ENCODE measurements around the gene DLGAP1.
"Not testable (repeated sequence)": the region's sequence is repeated elsewhere in the genome, so short reads cannot be mapped to it uniquely, and the experiment has no call there.

Gene DLGAP1

DNA sequence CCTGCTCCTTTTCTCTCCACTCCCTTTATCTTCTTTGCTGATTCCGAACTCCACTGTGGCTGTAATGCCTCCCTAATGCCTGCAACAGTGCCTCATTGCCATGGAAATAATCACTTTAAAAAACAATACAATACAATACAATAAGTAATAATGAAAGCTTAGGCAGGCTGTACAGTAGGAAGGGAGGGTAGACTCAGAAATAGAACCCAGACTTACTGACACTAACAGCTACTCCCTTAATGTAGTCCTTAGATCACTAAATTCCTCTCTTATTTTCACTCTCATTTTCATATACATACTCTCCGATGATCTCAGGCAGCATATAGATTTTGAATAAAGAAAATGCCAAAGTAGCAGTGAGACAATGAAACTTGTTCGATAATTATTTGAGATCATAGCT lies 70.2 kb downstream of the DLGAP1 start:
- DNase-seq = no peak

DNA sequence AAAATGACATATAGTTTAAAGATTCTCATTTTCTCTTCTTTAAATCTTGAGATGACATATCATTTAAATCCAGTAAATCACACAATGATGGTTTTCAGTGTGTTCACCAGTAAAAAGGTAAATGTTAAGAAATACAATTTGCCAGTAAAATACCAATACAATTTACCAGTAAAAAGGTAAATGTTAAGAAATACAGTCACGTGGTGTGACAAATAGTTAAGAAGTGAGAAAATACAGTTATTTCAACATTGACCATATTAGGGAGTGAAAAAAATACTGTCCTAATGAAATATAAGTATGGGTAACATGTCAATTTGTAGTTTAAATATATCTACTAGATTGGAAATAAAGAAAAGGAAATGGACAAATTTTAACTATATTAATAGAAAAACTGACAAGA lies 80.5 kb downstream of the DLGAP1 start:
- no peak for DNase-seq

DNA sequence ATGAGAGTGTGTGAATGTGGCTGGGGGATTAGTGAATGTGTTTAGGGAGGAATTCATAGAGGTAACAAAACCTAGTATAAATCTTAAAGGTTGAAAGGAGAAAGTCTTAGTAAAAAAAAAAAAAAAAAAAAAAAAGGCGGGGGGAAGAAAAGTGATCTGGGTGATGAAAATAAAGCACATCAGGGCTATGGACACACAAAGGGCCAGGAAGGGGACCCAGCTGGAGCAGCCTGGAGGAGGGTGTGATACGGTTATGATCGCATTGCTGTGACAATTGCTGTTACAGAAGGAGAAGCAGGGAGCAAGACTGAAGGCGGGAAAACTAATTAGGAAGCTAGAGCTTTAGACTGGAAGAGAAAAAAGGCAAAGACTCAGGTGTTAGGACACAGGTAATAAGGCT lies 85.4 kb downstream of the DLGAP1 start:
- no peak for DNase-seq

DNA sequence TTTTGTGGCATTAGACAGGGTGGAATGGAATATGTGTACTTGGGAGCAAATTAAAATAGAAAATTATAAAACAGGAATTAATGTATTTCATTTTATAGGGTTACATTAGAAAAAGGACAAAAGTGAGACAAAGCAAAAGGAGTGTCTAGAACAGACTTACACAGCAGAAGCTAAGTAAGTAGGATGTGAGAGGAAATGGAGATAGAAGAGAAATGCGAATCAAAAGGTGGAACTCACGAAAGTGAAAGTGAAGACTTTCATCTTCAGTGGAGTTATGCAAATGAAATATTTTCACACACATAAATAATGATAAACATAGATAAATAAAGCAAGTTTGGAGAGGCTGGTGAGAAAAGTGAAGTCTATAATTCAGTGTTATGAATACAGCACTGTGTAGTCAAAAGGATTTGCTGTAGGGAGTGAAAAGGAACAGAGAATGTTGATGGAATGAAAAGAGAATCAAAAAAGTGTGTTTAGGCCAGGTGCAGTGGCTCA lies 94.8 kb downstream of the DLGAP1 start:
- DNase-seq = no peak

DNA sequence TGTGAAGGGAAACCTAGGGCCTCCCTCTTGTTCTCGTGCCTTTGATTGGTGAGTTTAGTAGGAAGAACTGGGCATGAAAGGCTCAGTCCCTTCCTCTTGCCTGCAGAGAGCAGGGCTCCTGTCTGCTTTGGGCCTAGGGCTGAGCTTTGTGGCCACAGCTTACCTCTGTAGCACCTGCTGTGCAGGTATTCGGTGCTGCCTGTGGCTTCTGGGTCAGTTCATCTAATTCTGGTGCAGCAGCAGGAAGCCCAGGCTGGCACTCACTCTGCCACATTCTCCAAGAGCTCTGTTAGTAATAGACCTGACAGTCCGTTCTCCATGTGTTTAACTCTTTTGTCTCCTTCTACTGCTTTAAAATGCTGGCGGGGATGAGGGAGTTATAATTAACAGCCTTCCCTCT lies 96.5 kb downstream of the DLGAP1 start:
- DNase-seq = no peak

DNA sequence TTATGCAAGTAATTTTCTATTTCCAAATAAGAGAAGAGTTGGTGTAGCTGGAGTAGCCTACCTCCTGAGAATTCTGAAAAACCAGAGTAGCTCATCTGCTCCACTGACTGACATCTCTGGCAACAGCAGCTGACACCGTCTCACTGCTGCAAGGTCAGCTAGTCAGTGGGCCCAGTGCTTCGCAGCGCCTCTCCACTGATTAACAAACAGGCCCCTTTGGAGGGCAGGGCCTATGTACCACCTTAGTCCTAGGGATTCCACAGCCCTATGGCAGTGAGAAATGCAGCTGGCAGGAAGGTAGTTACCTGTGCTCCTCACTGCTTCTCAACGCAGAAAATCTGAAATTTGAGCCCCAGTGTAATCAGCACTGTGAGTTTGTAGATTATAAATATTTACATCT lies 97.5 kb downstream of the DLGAP1 start:
- no peak for DNase-seq

DNA sequence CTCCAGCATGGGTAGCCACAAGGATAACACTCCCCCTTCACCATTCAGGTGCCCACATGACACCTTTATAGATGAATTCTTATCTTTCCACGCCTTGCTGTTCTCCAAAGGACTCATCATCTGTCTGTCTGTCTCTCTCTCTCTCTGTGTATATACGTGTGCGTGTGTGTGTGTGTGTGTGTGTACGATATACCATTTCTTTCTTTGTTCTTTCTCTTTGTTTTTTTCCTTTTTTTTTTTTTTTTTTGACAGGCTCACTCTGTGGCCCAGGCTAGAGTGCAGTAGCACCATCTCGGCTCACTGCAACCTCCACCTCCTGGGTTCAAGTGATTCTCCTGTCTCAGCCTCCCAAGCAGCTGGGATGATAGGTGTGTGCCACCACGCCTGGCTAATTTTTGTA lies 98.2 kb downstream of the DLGAP1 start:
- no peak for DNase-seq

DNA sequence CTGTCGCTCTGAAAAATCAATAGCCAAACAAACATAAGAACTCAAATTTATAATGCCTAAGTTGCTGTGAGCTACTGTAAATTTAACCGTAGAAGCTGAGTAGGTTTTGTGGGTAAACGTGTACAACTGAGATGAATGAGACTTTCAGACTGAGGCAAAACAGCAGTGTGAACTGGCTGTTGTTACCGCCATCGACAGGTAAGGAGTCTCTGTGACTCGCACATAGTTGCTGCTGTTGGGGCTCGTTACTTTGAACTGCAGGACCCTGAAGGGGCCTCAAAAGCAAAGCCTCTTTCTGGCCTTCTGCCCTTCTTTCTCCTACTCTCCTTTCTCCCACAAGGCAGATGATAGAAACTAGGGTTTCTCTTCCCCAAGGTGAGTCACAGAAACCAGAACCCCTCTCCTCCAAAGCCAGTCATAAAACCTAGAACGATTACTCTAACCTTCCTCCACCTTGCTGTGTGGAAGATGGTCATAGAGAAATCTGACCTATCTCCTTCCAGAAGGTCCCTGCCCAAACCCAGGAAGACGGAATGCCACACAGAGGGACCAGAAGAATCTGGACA lies 101.2 kb downstream of the DLGAP1 start:
- no peak for DNase-seq

DNA sequence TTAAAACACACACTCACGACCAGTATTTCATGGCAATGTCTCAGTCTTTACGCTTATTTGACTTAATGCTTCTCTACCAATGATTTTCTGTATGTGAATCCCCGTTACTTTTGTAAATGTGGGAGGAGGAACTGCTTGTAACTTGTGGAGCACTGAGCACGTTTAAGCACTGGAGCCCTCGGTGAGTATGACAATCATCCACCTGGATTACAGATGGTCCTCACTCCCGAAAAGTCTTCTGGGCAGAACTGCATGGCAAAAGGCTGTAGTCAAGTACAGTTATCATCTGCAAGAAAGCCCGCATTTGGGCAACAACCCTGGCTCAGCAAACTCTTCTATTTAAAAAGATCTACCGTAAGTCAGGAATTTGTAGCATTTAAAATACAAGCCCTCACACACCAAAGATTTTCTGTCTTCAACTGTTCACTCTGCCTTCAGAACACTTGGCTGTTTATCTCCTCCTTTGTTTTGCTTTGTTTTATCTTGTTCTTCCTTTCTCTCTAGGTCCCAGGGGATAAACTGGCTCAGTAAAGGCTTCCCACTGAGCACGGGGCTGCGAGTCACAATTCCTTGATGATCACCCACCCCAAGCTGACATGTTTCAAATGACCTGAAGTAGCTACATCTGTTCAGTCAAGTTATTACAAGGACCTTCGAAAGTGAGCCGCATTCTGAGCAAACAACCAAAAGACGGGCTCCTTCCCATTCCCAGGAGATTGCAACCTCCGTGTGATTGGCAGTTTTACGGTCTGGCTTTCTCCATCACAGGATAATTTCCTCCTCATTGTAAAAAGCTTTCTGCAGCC lies 102.2 kb downstream of the DLGAP1 start:
- DNase-seq = no peak

DNA sequence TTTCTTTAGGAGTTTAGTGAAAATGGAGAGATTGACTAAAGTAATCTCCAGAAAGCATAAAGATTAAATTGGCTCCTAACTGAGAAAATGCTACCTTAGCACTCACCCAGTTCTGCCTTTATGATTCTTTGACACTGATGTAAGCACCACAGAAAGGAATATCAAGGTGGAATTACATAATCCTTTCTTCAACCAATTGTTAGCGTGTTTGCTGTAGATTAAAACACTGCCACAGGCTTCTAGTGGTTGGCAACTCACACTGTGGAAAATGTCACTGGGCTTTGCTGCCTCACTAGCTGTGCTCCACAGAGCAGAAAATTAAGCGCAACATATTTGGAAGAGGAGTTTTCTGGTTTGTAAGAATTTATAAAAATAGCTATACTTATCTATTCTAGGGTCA lies 104.1 kb downstream of the DLGAP1 start:
- DNase-seq = no peak

DNA sequence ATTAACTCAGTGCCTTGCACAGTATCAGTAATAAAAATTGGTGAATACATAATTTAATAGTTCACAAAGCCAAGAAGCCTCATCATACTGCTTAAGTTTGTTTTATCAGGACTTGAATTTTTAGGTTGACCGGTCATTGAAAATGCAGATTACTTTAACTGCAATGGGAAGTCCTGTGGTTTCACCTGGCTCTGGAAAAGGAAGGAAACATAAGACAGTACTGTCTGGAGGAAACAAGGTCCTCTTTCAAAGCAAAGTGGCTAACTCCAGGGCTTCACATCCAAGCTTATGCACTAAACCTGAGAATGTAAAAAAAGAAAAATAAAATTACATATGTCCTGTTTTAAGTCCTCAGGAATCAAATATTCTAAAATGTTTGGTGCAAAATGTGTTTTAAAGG lies 119.7 kb downstream of the DLGAP1 start:
- DNase-seq = no peak

DNA sequence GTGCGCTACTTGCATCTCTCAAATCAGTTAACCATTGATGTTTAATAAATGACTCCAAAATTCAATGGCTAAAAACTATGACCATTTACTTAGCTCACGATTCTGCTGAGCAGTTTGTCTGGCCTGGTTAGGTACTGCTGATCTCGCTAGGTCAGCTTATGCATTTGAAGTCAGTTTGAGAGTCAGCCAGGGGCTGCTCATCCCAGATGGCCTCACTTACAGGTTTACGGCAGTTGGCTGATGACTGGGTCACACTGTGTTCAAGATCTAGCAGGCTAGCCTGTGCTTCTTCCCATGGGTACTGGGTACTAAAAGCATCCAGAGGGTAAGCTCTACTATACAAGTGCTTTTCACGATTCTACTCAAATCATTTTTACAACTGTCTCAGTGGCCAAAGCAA lies 122.1 kb downstream of the DLGAP1 start:
- no peak for DNase-seq

DNA sequence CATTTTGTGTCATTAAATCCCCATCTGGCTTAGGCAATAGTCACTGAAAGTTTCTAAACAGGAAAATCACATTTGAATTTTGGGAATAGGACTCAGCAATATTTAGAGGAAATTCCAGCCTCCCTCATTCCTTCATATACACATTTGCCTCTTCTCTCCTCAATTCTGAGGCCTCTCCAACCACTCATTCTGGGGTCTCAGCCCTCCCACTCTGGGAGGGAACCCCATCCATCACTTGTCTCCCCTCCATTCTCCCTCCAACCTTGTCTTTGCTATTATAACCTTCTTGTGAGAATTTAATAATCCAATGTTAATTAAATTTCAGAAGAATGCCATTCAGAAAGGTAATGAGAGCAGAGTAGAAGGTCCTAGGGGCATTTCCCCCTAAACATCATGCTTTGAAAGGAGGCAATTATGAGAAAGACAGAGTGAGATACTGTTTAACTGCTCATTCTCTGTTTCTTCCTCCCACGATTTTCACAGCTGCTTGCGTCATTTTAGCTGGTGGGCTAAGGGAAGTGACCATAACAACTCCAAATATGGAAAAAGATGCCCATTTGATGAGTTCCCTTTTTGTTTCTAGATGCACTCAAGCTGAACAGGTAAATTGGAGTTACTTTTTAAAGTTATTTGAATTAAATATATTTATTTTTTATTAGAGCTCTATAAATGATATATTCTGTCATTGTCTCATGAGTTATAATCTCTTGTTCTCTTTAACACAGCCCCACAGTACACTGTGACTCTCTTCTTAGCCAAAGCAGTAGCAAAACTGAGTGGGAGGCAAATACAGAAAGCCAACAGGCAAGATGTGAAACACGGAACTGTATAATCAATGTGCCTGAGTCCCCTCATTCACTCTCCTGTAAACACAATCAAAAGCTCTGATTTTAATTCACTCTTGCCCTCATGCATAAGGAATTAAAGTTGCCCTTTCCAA lies 135.1 kb downstream of the DLGAP1 start:
- no peak for DNase-seq

DNA sequence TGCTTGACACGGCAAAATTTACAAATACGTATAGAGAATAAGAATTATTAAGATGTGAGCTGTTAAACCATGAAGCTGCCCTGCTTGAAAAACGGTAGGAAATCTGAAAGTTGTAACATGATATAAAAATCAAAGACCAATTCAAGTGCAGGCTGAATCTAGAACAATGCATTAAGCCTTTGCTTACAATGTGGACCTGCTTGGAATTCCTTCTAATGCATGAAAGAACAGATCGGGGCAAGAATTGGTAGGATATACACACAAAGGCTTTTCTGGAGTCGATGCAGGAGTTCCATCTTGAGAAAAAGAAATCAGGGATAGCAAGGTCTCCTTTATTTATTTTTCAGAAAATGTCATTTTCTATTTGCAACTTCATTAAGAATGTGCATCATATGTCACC lies 136.8 kb downstream of the DLGAP1 start:
- DNase-seq = no peak

DNA sequence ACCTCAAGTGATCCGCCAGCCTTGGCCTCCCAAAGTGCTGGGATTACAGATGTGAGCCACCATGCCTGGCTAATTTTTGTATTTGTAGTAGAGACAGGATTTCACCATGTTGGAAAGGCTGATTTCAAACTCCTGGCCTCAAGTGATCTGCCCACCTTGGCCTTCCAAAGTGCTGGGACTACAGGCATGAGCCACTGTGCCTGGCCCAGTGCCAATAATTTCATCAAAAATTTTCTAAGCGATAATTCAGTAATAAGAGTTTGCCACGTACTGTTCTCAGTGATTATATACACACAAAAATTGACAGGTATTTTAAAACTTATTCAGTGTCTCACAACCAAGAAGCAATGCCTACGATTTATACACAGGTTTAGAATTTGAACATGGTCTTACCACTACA lies 143.2 kb downstream of the DLGAP1 start:
- DNase-seq = not testable (repeated sequence)

DNA sequence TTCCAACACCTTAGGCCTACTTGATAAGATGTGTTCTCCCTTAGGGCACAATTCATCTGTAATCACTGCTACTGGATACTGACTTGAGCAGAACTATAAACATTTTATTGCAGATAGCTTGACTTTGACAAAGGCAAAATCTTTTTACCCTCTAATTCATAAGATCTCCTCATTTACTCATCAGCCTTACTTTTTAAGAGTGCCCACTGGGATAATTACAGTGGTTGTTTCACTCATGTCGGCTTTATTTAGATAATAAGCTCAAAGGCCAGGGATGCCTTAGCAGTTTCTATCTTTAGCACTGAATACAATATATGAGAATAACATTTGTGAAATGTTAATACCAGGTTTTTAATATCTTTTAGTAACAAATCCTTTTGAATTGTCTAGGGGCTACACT lies 144.0 kb downstream of the DLGAP1 start:
- no peak for DNase-seq

DNA sequence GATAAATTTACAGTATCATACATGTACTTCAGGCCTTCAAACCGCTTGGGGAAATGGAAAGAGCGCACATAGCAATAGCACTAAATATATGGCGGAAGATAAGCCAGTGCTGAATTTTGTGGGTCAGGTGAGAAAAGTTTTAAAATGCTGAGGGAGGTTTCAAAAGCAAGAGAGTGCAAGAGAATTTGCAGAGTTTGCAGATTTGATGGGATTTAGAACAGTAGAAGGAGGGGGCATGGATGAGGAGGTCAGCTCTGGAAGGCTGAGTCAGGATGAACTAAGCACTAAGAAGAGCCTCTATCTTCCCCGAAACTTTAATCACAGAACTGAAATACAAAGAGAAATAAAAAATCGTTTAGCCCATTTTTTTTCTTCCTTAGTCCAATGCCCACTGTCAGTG lies 145.9 kb downstream of the DLGAP1 start:
- DNase-seq = no peak

DNA sequence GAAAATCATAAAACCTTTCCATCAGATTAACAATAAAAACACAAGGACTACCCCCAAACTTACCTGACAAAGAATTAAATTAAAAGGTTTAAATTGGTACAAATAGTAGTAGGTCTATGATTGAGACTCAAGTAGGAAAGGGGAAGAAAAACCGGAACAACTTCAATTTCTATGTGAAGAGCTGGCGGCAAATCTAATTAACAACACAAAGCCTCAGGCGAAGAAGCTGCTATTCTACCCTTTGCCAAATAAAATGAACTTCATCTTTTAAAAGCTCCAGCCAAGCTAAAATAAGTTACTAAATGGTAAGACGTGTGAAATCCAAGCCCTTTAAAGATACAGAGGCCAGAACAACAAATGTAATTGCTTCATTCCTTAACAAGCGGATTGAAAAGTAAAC lies 146.5 kb downstream of the DLGAP1 start:
- no peak for DNase-seq

DNA sequence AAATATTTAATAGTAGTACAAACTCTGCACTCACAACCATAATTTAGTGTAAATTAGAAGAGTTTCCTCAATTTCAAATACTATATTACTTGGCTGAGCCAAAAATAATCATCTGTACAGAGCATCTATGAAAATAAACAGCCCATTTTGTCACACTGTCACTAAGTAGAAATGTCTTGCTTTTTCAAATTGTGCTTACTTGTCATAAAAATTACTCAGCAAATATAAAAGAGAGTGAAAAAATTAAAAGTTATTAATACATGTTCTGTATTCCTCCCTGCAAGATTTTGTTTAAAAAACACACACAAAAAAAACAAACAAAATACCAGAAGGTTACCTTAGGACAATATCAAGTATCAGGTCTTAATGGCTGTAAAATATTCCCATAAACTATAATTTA lies 155.7 kb downstream of the DLGAP1 start:
- DNase-seq = no peak

DNA sequence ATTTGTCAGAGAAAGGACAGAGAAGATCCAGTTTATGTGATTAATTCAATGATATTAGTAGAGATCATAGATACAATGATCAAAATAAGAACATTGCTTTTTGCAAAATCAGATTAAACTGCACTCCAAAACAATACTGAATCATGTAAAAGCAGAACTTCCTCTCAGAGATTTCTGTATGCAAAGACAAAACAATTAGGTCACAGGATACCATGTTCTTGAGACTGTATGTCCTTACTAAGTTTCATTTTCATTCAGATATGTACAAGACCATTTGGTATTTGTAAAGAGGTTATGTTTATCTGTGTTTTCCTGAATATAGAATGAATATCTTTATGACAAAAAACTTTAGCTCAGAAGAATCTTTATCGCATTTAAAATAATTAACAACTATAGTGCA lies 161.8 kb downstream of the DLGAP1 start:
- DNase-seq = no peak

DNA sequence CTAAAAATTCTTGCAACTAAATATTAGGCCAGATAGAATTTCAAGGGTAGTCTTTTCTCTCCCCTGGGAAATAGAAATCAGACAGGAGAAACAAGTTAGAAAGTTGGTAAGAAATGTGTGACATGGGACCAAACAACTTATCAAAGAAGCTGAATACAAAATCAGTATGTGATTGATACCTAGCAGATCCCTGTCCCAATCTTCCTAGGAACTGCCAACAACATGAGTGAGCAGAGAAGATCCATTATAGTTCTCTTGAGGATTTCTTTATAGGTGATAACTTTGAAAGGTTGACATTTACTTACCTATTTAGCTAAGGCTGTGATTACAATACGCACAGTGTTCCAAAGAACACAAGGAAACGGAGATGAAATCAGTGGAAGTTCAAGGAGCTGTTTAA lies 162.4 kb downstream of the DLGAP1 start:
- no peak for DNase-seq

DNA sequence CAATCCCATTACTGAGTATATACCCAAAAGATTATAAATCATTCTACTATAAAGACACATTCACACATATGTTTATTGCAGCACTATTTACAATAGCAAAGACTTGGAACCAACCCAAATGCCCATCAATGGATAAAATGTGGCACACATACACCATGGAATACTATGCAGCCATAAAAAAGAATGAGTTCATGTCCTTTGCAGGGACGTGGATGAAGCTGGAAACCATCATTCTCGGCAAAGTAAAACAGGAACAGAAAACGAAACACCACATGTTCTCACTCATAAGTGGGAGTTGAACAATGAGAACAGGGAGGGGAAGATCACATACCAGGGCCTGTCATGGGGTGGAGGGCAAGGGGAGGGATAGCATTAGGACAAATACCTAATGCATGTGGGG lies 167.8 kb downstream of the DLGAP1 start:
- DNase-seq = not testable (repeated sequence)

DNA sequence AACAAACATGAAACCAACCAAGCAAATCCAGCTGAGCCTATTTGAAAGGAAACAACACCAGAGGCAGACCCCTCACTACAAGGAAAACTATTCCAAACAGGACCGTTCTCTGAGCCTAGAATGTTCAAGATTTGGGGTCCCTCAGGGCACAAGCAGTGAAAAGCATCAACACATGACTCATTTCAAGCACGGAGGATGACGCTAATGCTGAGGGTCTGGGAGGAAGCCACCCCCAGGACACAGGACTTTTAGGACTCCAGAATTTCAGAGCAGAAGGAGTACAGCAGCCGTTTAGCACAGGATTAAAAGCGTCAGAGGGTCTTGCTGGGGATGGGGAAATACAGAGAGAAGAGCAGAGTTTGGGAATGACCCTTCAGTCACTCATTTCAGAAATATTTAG lies 168.9 kb downstream of the DLGAP1 start:
- no peak for DNase-seq

DNA sequence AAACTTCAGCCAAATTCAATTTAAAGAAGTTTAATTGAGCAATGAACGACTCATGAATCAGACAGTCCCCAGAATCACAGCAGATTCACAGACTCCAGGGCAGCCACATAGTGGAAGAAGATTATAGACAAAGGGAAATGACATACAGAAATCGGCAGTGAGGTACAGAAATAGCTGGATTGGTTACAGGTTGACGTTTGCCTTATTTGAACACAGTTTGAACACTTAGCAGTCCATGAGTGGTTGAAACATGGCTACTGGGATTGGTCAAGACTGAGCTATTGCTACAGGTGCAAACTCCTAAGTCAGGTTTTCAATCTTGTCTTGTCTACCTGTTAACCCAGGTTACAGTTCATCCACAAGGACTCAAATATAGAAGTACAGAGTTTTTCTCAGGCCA lies 169.6 kb downstream of the DLGAP1 start:
- DNase-seq = no peak

All from activated gamma-delta T cell (primary cell).